Gastroesophageal sphincter (tissue), 4 donors: ENCODE data around the gene CORO2B. TPM values are rescaled to one million over a fixed set of nuclear protein-coding genes. Genes with fewer than 3 reads are reported as not detected.

Experiments
- ATAC-seq: fragments of 150-250 bp; one replicate; pipeline ENCODE4 v1.9.1; 2016; ENCODE audit warnings: mild to moderate bottlenecking, moderate library complexity
- H3K27ac ChIP-seq, 4 donors: fragments of 200-600 bp; sonication (generic) in 3 of 4; 1 replicate in 3 of 4; 2 replicates in 1 of 4; pipeline ENCODE4 v1.5.1; 2016 to 2019
- H3K27me3 ChIP-seq: fragments of 200-600 bp; sonication (generic); one replicate; pipeline ENCODE4 v1.5.1; 2019
- H3K36me3 ChIP-seq, 2 donors: fragments of 200-600 bp; sonication (generic); one replicate each; pipeline ENCODE4 v1.5.1; 2019; ENCODE audit warnings: control low read depth in 1 of 2
- H3K4me1 ChIP-seq, 3 donors: fragments of 200-600 bp; sonication (generic); 1 replicate in 2 of 3; 2 replicates in 1 of 3; pipeline ENCODE4 v1.5.1; 2016 to 2019; ENCODE audit warnings: control low read depth in 2 of 3
- H3K4me3 ChIP-seq, 2 donors: fragments of 200-600 bp; sonication (generic); one replicate each; pipeline ENCODE4 v1.5.1; 2019; ENCODE audit warnings: mild to moderate bottlenecking in 1 of 2, moderate library complexity in 1 of 2
- H3K9me3 ChIP-seq, 3 donors: fragments of 200-600 bp; sonication (generic); one replicate each; pipeline ENCODE4 v1.5.1; 2017 to 2019; ENCODE audit warnings: control low read depth in 2 of 3
- EP300 ChIP-seq: sonication (generic); formaldehyde crosslinking; IDR thresholded peaks from one replicate; pipeline ENCODE4 v1.6.1; 2017; ENCODE audit warnings: antibody characterized with exemption, mild to moderate bottlenecking
- POLR2A ChIP-seq, 2 donors: fragments of 450-650 bp; IDR thresholded peaks; one replicate each; pipeline ENCODE4 v1.6.1; 2017; ENCODE audit warnings: antibody characterized with exemption in 2 of 2, mild to moderate bottlenecking in 2 of 2, moderate library complexity in 1 of 2
- POLR2AphosphoS5 ChIP-seq: sonication (generic); formaldehyde crosslinking; IDR thresholded peaks from one replicate; pipeline ENCODE4 v1.6.1; 2017; ENCODE audit warnings: antibody characterized with exemption
- WGBS, 2 donors: methylation state at CpG; one replicate each; pipeline ENCODE4 v1.1.5; 2018; ENCODE audit warnings: low coverage in 1 of 2; 5-methylcytosine and 5-hydroxymethylcytosine counted together
- total RNA-seq, 4 donors: library from RNA; depleted of rRNA; stranded (reverse); fragments of >200 nt; gene quantifications; one replicate each; pipeline ENCODE4 v1.1.0, GENCODE V29; 2016
- TF ChIP-seq, protein P1 (sequence below), 4 experiments: fragments of 200-600 bp in 2 of 4; fragments of 450-650 bp in 2 of 4; sonication (generic) in 1 of 4; IDR thresholded peaks; one replicate each; pipeline ENCODE4 v1.5.1; 2017 to 2019; ENCODE audit warnings: antibody characterized with exemption in 4 of 4, mild to moderate bottlenecking in 2 of 4, moderate library complexity in 2 of 4

Gene CORO2B
- total RNA-seq, 4 donors from 2014 or later, result 3.2 to 9.1 (median 6.6) TPM

DNA sequence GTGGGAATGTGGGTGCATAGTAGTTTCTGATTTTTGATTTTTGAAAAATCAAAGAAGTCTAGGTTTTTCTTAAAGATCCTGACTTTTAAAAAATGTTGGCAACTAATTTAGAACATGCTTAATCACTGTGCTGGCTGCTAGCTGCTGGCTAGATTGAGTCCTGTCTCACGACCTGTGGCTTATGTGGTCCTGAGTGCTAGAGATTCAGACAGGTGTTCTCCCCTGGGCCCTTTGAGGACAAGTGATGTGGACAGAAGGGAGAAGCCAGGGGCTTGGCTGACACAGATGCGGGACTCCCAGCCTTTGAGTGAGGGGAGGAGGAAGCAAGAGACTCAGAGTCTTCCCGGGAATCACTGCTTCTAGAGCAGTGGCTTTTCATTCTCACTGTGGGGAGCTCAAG, 47.5 kb downstream of the CORO2B start:
- no peak for ATAC-seq
- no peak for TF ChIP-seq EP300
- TF ChIP-seq, protein P1, sequence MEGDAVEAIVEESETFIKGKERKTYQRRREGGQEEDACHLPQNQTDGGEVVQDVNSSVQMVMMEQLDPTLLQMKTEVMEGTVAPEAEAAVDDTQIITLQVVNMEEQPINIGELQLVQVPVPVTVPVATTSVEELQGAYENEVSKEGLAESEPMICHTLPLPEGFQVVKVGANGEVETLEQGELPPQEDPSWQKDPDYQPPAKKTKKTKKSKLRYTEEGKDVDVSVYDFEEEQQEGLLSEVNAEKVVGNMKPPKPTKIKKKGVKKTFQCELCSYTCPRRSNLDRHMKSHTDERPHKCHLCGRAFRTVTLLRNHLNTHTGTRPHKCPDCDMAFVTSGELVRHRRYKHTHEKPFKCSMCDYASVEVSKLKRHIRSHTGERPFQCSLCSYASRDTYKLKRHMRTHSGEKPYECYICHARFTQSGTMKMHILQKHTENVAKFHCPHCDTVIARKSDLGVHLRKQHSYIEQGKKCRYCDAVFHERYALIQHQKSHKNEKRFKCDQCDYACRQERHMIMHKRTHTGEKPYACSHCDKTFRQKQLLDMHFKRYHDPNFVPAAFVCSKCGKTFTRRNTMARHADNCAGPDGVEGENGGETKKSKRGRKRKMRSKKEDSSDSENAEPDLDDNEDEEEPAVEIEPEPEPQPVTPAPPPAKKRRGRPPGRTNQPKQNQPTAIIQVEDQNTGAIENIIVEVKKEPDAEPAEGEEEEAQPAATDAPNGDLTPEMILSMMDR (IDR thresholded peaks at IDR 0.05), result no peak
- no peak for TF ChIP-seq POLR2AphosphoS5
- no peak for TF ChIP-seq POLR2A (IDR thresholded peaks at IDR 0.05)
- WGBS, 2 donors, result 100% methylated on average over 1 of the region's 3 CpGs; no CpG with 5 or more reads in 1 of the 2 donors
- peaks cover 26% of the 10 kb centered on the region for H3K27me3 ChIP-seq
- no peaks in the 10 kb centered on the region for H3K9me3 ChIP-seq
- no peaks in the 10 kb centered on the region for H3K36me3 ChIP-seq
- H3K4me1 ChIP-seq, result peaks cover 0 to 31% (median 4%) of the 10 kb centered on the region in 3 donors
- no peak overlapping the region for H3K4me3 ChIP-seq
- H3K27ac ChIP-seq, result no peak overlapping the region

DNA sequence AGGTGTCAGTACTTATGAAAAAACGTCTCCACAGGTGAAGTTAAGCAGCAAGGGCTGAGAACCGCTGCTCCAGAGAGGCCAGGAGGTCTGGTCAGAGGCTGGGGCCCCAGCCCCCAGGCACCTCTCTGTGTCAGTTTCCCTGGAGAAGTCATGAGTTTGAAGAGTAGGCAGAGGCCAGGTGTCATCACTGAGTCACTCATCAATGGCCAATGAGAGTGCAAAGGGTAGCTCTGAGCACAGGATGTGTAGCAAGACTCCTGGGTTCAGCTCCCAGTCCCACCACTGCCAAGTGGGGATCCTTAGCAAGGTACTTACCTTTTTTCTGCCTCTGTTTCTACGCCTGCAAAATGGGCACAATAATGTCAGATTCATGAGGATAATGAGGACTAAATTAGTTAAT, 47.9 kb downstream of the CORO2B start:
- Histone ChIP-seq H3K9me3 (no peaks in the 10 kb centered on the region), H3K36me3 (no peaks in the 10 kb centered on the region), H3K27ac (no peak overlapping the region), H3K27me3 (peaks cover 26% of the 10 kb centered on the region), H3K4me3 (no peak overlapping the region), H3K4me1 (peaks cover 0 to 30% (median 0%) of the 10 kb centered on the region in 3 donors)
- 100% methylated on average over 1 of the region's 3 CpGs for WGBS, 2 donors
- TF ChIP-seq, protein P1 (IDR thresholded peaks at IDR 0.05), result no peak
- no peak for TF ChIP-seq EP300
- TF ChIP-seq POLR2AphosphoS5, result no peak
- ATAC-seq, result no peak

DNA sequence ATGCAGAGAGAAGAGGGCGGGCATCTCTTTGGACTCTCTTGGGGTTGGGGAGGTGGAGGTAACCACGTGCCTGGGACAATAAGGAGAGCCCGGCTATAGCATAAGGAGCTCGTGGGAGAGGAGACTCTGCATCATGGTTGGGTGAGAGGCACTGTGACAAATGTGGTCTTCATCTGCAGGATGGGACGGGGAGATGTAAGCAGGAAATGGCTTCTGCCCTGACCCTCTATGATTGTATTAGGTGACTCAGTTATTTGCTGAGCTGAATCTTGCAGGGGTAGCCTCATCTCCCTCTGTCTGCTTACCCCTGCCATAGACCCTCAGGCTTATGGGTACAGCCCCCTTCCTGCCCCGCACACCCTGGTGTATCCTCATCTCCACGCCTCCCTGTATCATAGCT, 48.7 kb downstream of the CORO2B start:
- Histone ChIP-seq H3K9me3 (no peaks in the 10 kb centered on the region), H3K27me3 (peaks cover 26% of the 10 kb centered on the region), H3K27ac (no peak overlapping the region), H3K36me3 (no peaks in the 10 kb centered on the region), H3K4me3 (no peak overlapping the region), H3K4me1 (peaks cover 0 to 28% (median 0%) of the 10 kb centered on the region in 3 donors)
- 77 to 86% methylated on average over 5 to 7 of the region's 7 CpGs for WGBS, 2 donors
- TF ChIP-seq POLR2AphosphoS5 (no peak), POLR2A (IDR thresholded peaks at IDR 0.05) (no peak), EP300 (no peak)
- TF ChIP-seq, protein P1 (IDR thresholded peaks at IDR 0.05), result no peak
- ATAC-seq, result no peak

DNA sequence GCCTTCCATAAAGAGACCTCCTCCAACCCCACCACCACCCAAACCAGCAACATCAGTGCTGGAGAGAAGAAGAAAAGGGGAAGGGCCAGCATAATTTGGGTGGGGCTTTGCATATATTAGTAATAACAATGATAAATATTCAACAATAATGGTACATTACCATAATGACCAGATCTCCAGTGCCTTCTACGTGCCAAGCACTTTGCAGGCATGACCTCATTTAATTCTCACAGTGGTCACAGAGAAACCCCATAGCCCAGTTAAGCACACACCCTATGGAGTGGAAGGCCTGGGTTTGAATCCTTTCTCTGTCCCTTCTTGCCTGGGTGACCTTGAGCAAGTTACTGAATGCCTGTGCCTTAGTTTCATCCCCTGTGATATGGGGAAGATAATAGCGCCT, 49.2 kb downstream of the CORO2B start:
- Histone ChIP-seq H3K27me3 (peaks cover 26% of the 10 kb centered on the region), H3K27ac (no peak overlapping the region), H3K4me3 (no peak overlapping the region), H3K36me3 (no peaks in the 10 kb centered on the region), H3K4me1 (peaks cover 0 to 22% (median 0%) of the 10 kb centered on the region in 3 donors), H3K9me3 (no peaks in the 10 kb centered on the region)
- no peak for ATAC-seq
- 83 to 88% methylated on average over 1 to 2 of the region's 2 CpGs for WGBS, 2 donors
- TF ChIP-seq, protein P1 (IDR thresholded peaks at IDR 0.05), result no peak
- TF ChIP-seq POLR2AphosphoS5 (no peak), POLR2A (IDR thresholded peaks at IDR 0.05) (no peak), EP300 (no peak)

DNA sequence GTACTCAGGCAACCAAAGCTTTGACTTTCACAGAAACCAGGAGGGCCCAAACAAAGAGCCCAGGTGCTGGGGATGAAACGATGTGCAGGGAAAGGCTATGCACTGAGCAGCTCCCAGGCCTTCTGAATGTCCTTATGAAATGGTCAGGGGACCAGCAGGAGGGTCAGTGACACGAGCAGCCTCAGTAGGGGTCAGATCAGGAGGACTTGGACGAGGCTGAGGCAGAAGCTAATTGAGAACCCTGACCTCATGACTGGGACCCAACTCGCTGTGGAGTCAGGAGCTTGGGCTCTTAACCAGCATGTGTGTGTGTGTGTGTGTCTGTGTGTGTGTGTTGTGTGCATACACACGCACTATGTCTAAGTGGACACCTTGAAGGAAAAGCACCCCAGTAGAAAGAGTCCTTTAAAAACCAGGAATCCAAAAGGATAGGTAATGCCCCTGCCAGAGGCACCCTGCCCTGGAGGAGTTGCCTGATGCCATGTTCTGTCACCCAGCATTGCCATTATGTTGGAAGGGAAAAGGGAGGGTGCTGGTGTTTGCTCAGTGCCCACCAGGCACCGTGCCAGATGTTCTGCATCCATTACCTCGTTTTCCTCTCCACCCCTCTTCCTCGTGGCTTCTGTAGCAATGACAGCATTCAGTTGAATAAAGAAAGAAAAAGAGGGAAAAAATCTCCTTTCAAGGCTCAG, 50.9 kb downstream of the CORO2B start:
- Histone ChIP-seq H3K9me3 (no peaks in the 10 kb centered on the region), H3K27me3 (peaks cover 22% of the 10 kb centered on the region), H3K4me3 (no peak overlapping the region), H3K4me1 (peaks cover 0 to 20% (median 0%) of the 10 kb centered on the region in 3 donors), H3K36me3 (no peaks in the 10 kb centered on the region), H3K27ac (no peak overlapping the region)
- TF ChIP-seq POLR2AphosphoS5, result no peak
- no peak for TF ChIP-seq EP300
- TF ChIP-seq POLR2A (IDR thresholded peaks at IDR 0.05), result no peak
- no peak for ATAC-seq
- WGBS, 2 donors, result 62 to 73% methylated on average over 5 to 6 of the region's 8 CpGs
